ENCODE measurements around the gene CACNA1S. TPM values are rescaled to one million over a fixed set of nuclear protein-coding genes. Genes with fewer than 3 reads are reported as not detected.

The CACNA1S gene
- total and polyA plus RNA-seq, 2 of the 4 experiments (the other 2 are of a cell fraction), result not detected

Other genes with a start within 250 kb of the CACNA1S start
- gene GPR25, start 239.4 kb downstream of the CACNA1S start, total RNA-seq (2012; rRNA removed), result not detected in 2 replicates
- not detected in 2 replicates for gene GPR25, start 239.4 kb downstream of the CACNA1S start, polyA plus RNA-seq (2012; rRNA removed)
- under 0.01 TPM in 1 of 2 replicates, not detected in the other for gene INAVA, start 217.5 kb downstream of the CACNA1S start, total RNA-seq (2012; rRNA removed)
- gene INAVA, start 217.5 kb downstream of the CACNA1S start, polyA plus RNA-seq (2012; rRNA removed), result 0.07 and 0.13 TPM in 2 replicates
- gene KIF21B, start 88.7 kb downstream of the CACNA1S start, total RNA-seq (2012; rRNA removed), result 0.36 and 0.56 TPM in 2 replicates
- gene KIF21B, start 88.7 kb downstream of the CACNA1S start, polyA plus RNA-seq (2012; rRNA removed), result 0.55 and 0.60 TPM in 2 replicates
- gene ASCL5, start 14.8 kb upstream of the CACNA1S start, total RNA-seq (2012; rRNA removed), result not detected in 2 replicates
- not detected in 2 replicates for gene ASCL5, start 14.8 kb upstream of the CACNA1S start, polyA plus RNA-seq (2012; rRNA removed)
- gene TMEM9, start 42.0 kb upstream of the CACNA1S start, total RNA-seq (2012; rRNA removed), result 62.8 and 76.7 TPM in 2 replicates
- gene TMEM9, start 42.0 kb upstream of the CACNA1S start, polyA plus RNA-seq (2012; rRNA removed), result 97.0 and 107 TPM in 2 replicates
- not detected in 2 replicates for gene IGFN1, start 78.4 kb upstream of the CACNA1S start, total RNA-seq (2012; rRNA removed)
- gene IGFN1, start 78.4 kb upstream of the CACNA1S start, polyA plus RNA-seq (2012; rRNA removed), result 0.04 and 0.05 TPM in 2 replicates
- under 0.01 and 0.18 TPM in 2 replicates for gene PKP1, start 171.1 kb upstream of the CACNA1S start, total RNA-seq (2012; rRNA removed)
- 0.16 and 0.36 TPM in 2 replicates for gene PKP1, start 171.1 kb upstream of the CACNA1S start, polyA plus RNA-seq (2012; rRNA removed)

Measured in IMR-90 (cell line).